ENCODE measurements around the gene GNPNAT1. TPM values are rescaled to one million over a fixed set of nuclear protein-coding genes. Genes with fewer than 3 reads are reported as not detected.
"Not testable (repeated sequence)": the region's sequence is repeated elsewhere in the genome, so short reads cannot be mapped to it uniquely, and the experiment has no call there.

The GNPNAT1 gene
- polyA plus RNA-seq, 3 donors from 2014 or later, result 2.4 to 11.2 (median 6.5) TPM

DNA sequence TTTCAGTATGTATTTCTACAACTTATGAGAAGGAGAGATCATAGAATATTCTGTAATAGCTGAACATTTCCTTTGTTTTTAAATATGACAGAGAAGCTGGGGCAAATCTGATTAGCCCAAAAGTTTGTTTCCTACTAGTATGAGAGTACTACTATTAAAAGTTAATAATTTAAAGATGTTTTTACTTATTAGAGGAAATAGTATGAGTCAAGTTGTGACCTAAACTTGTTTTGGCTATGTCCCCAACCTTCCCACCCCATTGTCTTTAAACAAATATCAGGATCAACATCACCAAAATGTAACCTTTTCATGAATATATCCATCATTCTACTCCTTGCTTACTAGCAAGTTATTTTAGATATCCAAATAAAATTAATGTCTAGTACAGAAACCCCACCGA, 10.5 kb downstream of the GNPNAT1 start:
- H3K27ac Mint-ChIP-seq, result peak overlapping the region in 2 of 6 donors; percentile 32 to 69

DNA sequence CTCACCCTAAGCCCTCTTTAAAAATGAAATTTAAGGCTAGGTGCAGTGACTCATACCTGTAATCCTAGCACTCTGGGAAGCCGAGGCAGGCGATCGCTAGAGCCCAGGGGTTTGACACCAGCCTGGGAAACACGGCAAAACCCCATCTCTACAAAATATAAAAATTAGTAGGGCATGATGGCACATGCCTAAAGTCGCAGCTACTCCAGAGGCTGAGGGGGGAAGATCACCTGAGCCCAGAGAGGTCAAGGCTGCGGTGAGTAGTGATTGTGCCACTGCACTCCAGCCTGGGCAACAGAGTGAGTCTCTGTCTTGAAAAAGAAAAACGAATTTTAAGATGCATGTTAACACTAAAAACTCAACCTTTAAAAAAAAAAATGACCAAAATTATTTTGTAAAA, 12.7 kb downstream of the GNPNAT1 start:
- Mint-ChIP-seq H3K9me3 (no peaks in the 10 kb centered on the region), H3K4me1 (no peaks in the 10 kb centered on the region), H3K27me3 (ENCODE audit: low read depth in 3 of 3) (peaks cover 0 to 2% (median 0%) of the 10 kb centered on the region in 3 donors), H3K36me3 (peaks cover 4 to 13% (median 6%) of the 10 kb centered on the region in 3 donors), H3K27ac (no peak overlapping the region), H3K4me3 (no peak overlapping the region)
- no peak for DNase-seq

More for the DNA sequence above, 10.5 kb downstream of the GNPNAT1 start:
- Mint-ChIP-seq H3K36me3 (peaks cover 0 to 8% (median 4%) of the 10 kb centered on the region in 3 donors), H3K27me3 (ENCODE audit: low read depth in 3 of 3) (no peaks in the 10 kb centered on the region), H3K4me1 (no peaks in the 10 kb centered on the region), H3K9me3 (no peaks in the 10 kb centered on the region), H3K4me3 (no peak overlapping the region)
- no peak for DNase-seq

DNA sequence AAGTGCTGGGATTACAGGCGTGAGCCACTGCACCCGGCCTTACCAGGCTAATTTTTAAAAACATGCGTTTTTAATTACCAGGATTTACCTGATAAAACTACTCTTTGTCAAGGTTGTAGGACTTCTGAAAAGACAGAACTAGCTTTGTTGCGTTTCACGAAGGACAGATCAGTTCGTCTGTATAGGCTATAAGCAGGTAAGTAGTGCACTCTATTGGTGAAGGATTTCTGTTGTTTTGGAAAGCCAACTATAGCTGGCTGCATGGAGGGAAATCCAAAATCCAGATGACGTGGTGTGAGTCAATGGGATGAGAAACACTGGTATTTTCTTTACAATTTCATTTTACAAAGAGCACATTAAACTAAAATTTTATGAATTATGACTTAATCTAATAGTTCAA, 14.6 kb downstream of the GNPNAT1 start:
- Mint-ChIP-seq H3K4me3 (no peak overlapping the region), H3K27ac (no peak overlapping the region), H3K9me3 (no peaks in the 10 kb centered on the region), H3K36me3 (peaks cover 9 to 18% (median 10%) of the 10 kb centered on the region in 3 donors), H3K4me1 (no peaks in the 10 kb centered on the region), H3K27me3 (ENCODE audit: low read depth in 3 of 3) (peaks cover 0 to 2% (median 0%) of the 10 kb centered on the region in 3 donors)
- DNase-seq, result no peak

DNA sequence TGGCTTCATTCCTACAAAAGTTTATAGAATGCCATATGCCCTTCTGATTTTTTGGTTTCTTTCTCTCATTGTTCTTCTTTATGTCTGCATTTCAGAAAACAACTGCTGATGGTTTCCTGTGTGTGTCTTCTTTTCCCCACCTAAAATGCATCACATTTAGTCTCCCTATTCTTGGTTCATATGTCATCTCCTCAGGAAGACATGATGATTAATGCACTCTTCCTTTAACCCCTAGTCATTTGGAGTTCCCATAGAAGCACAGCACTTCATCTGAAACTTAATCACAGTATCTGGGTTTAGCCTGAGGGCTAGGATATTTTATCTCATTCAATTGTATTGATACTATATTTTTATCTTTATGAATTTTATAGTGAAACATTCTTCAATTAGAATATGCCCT, 21.5 kb downstream of the GNPNAT1 start:
- H3K4me3 Mint-ChIP-seq, result no peak overlapping the region
- no peaks in the 10 kb centered on the region for H3K27me3 Mint-ChIP-seq (ENCODE audit: low read depth in 3 of 3)
- H3K4me1 Mint-ChIP-seq, result peaks cover 0 to 2% of the 10 kb centered on the region in 2 donors
- DNase-seq, result no peak
- H3K9me3 Mint-ChIP-seq, result no peaks in the 10 kb centered on the region
- peaks cover 31 to 40% (median 31%) of the 10 kb centered on the region in 3 donors for H3K36me3 Mint-ChIP-seq
- H3K27ac Mint-ChIP-seq, result peak overlapping the region in 1 of 6 donors; percentile 51

DNA sequence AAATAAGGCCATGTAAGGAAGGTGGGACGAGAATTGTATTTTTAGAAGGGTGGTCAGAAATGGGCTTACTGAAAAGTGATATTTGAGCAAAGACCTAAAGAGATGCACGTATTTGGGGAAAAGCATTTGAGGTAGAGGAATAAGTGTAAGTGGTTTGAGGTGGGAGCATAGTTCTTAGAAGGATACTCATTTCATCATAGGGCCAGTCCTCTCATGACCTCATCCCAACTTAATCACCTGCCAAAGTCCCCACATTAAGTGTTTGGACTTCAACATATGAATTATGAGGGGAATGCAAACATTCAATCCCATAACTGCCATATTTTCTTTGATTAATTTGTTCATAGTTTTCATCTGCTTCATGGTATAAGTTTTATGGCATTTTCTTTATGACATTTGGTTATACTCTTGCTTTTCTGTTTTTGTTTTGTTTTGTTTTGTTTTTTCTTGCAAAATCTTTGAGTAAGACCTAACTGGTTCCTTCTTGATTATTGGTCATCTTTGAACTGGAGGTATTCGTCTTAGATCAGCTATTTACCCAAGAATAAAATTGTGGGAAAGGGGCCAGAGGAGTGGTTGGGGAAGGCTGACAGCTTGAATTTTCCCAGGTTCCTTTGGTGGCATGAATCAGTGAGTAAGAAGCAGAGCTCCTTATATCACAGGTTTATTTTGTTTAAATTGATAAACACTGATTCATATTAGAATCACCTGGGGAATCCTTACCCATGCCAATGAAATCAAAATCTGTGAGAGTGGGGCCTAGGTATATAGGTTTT, 24.2 kb downstream of the GNPNAT1 start:
- Mint-ChIP-seq H3K36me3 (peaks cover 32 to 40% (median 38%) of the 10 kb centered on the region in 3 donors), H3K27me3 (ENCODE audit: low read depth in 3 of 3) (no peaks in the 10 kb centered on the region), H3K4me3 (no peak overlapping the region), H3K4me1 (peaks cover 14 to 22% of the 10 kb centered on the region in 2 donors), H3K9me3 (no peaks in the 10 kb centered on the region), H3K27ac (peak overlapping the region in 1 of 6 donors; percentile 43)
- no peak for DNase-seq

DNA sequence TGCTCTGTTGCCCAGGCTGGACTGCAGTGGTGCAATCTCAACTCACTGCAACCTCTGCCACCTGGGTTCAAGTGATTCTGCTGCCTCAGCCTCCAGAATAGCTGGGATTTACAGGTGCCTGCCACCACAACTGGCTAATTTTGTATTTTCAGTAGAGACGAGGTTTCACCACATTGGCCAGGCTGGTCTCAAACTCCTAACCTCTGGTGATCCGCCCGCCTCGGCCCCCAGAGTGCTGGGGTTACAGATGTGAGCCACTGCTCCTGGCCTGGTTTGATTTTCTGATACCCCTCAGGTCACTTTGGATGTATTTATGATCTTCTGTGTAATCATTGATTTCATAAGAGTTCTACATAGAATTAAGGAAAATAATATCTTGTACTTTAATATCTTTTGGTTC, 28.5 kb downstream of the GNPNAT1 start:
- H3K27ac Mint-ChIP-seq, result peak overlapping the region; percentile 77 to 91 (median 80)
- H3K27me3 Mint-ChIP-seq (ENCODE audit: low read depth in 3 of 3); DNase-seq; H3K9me3 Mint-ChIP-seq: not testable (repeated sequence)
- peak overlapping the region; percentile 8 to 89 (median 63) for H3K4me3 Mint-ChIP-seq
- H3K36me3 Mint-ChIP-seq, result peaks cover 15 to 18% (median 17%) of the 10 kb centered on the region in 3 donors
- H3K4me1 Mint-ChIP-seq, result peaks cover 14 to 24% of the 10 kb centered on the region in 2 donors

DNA sequence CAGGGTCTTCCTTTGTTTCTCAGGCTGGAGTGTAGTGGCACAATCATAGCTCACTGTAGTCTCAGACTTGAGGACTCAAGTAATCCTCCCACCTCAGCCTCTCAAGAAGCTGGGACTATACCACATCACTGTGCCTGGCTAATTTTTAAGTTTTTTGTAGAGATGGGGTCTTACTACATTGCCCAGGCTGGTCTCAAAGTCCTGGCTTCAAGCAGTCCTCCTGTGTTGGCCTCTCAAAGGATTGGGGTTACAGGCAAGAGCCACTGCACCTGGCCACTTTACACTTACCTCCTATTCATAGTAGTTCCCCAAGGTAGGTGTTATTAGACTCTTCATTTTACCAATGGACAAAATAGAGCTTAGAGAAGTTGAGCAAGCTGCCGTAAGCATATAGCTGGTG, 32.3 kb downstream of the GNPNAT1 start:
- H3K9me3 Mint-ChIP-seq, result no peaks in the 10 kb centered on the region
- no peak overlapping the region for H3K27ac Mint-ChIP-seq
- peaks cover 8 to 15% (median 9%) of the 10 kb centered on the region in 3 donors for H3K36me3 Mint-ChIP-seq
- no peak overlapping the region for H3K4me3 Mint-ChIP-seq
- no peak for DNase-seq
- peaks cover 12 to 20% of the 10 kb centered on the region in 2 donors for H3K4me1 Mint-ChIP-seq
- H3K27me3 Mint-ChIP-seq (ENCODE audit: low read depth in 3 of 3), result no peaks in the 10 kb centered on the region

DNA sequence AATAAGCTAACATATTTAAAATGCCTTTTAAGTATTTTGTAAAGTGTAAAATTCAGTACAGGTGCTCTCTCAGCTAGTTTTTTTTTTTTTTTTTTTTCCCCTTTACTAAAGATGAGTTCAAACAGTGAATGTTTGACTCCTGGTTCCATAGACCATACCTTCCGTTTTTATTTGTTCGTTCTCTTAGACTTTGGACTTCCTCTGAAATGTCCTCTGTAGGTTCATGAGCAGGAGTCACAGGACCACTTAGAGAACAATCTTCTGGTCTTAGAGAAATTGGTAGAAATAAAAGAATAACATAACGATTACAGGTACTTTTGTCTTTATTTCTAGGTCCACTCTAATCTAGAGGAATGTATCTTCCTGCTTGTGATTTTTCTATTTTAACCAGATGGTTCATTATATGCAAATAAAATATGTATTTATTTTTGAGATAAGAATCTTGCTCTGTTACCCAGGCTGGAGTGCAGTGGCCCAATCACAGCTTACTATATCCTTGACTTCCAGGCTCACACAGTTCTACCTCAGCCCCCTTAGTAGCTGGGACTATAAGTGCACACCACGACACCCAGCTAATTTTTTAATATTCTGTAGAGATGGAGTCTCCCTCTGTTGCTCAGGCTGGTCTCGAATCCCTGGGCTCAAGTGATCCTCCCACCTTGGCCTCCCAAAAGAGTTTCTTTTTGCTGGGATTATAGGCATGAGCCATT, 35.6 kb downstream of the GNPNAT1 start:
- H3K27me3 Mint-ChIP-seq (ENCODE audit: low read depth in 3 of 3), result no peaks in the 10 kb centered on the region
- H3K27ac Mint-ChIP-seq, result no peak overlapping the region
- H3K4me3 Mint-ChIP-seq, result no peak overlapping the region
- H3K36me3 Mint-ChIP-seq, result peaks cover 4 to 7% (median 5%) of the 10 kb centered on the region in 3 donors
- no peaks in the 10 kb centered on the region for H3K4me1 Mint-ChIP-seq
- no peaks in the 10 kb centered on the region for H3K9me3 Mint-ChIP-seq
- no peak for DNase-seq

DNA sequence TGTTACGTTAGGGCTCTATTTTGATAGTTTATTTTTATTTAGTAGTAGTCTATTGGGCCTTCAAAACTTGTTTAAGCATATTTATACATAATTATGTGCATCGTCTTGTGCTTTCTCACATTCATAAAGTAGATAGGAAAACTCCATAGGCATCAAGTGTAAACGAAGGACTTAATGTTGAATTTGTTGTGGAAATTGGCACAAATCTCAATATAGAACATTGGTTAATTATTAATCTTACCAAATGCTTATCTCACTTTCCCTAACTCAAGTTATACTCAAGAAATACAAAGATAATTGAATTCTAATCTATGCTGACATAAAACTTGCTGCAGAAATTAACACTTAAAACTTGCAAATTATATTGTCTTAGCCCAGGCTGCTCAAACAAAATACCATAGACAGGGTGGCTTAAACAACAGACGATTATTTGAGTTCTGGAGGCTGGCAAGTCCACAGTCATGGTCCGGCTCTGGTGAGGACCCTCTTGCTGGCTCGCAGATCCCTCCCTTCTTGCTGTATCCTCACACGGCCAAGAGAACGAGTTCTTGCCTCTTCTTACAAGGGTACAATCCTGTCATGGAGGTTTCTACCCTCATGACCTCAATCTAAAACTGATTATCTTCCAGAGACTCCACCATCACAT, 42.6 kb downstream of the GNPNAT1 start:
- Mint-ChIP-seq H3K9me3 (no peaks in the 10 kb centered on the region), H3K27me3 (ENCODE audit: low read depth in 3 of 3) (no peaks in the 10 kb centered on the region), H3K4me1 (peaks cover 8 to 9% of the 10 kb centered on the region in 2 donors), H3K27ac (peak overlapping the region in 2 of 6 donors; percentile 6 to 29), H3K36me3 (peaks cover 7 to 33% (median 23%) of the 10 kb centered on the region in 3 donors), H3K4me3 (no peak overlapping the region)
- no peak for DNase-seq

DNA sequence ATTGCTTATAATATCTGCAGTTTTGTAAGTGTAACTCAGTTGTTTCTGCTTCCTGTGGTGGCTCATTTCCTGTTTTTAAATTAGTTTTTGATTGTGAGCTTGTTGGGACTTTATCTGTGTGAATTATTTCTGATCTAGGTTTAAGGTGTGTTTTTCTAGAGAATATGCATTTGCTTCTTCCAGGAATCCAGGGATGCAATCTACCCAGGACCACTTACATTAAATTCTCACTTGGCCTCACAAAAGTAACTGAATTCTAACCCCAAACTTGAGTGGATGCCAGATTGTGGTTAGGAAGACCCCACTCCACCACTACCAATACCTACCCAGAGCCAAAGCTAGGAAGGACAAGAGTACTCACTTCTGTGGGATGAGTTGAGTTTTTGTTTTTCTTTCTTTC, 49.5 kb downstream of the GNPNAT1 start:
- peak in 2 of 3 donors; percentile 5 to 8 for DNase-seq
- peak overlapping the region; percentile 62 to 85 (median 75) for H3K4me3 Mint-ChIP-seq
- H3K9me3 Mint-ChIP-seq, result no peaks in the 10 kb centered on the region
- peak overlapping the region; percentile 86 to 94 (median 92) for H3K27ac Mint-ChIP-seq
- H3K36me3 Mint-ChIP-seq, result peaks cover 9 to 21% (median 18%) of the 10 kb centered on the region in 3 donors
- peaks cover 42 to 67% of the 10 kb centered on the region in 2 donors for H3K4me1 Mint-ChIP-seq
- H3K27me3 Mint-ChIP-seq (ENCODE audit: low read depth in 3 of 3), result no peaks in the 10 kb centered on the region

DNA sequence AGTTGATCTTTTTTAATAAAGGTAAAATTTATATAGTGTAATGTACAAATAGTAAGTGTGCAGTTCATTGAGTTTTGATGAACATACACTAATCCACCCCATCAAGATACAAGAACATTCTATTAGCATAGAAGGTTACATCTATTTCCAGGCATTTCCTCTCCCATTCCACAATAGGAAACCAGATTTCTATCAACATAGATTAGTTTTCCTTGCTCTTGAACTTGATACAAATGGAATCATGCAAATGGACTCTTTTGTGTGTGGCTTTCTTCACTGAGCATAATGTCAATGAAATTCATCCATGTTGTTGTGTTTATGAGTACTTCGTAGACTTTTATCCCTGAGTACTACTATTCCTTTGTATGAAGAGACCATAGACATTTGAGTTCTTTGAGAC, 50.7 kb downstream of the GNPNAT1 start:
- peaks cover 3 to 18% (median 13%) of the 10 kb centered on the region in 3 donors for H3K36me3 Mint-ChIP-seq
- H3K9me3 Mint-ChIP-seq, result no peaks in the 10 kb centered on the region
- no peak overlapping the region for H3K4me3 Mint-ChIP-seq
- DNase-seq, result no peak
- H3K27ac Mint-ChIP-seq, result peak overlapping the region; percentile 59 to 92 (median 76)
- peaks cover 46 to 78% of the 10 kb centered on the region in 2 donors for H3K4me1 Mint-ChIP-seq
- no peaks in the 10 kb centered on the region for H3K27me3 Mint-ChIP-seq (ENCODE audit: low read depth in 3 of 3)

DNA sequence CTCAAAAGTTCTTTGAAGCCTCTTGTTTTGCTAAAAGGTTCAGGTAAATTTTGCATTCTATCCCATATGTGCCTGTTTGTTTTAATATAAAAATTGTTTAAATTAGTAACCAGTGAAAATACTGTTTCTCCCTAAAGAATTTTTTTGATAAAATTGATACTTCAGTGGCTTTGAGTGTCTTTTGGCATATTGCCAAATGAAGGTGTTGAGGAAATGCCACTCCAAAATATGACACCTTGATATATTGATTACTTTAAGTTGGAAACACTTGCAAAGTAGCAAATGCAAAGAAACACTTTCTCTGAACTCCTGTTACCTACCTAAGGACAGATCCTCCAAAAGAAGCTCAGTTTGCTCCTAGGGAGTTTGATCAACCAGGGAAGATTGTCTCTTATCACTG, 53.0 kb downstream of the GNPNAT1 start:
- H3K4me1 Mint-ChIP-seq, result peaks cover 44 to 87% of the 10 kb centered on the region in 2 donors
- H3K9me3 Mint-ChIP-seq, result no peaks in the 10 kb centered on the region
- H3K27ac Mint-ChIP-seq, result peak overlapping the region in 4 of 6 donors; percentile 13 to 84 (median 67)
- peaks cover 6 to 22% (median 14%) of the 10 kb centered on the region in 3 donors for H3K36me3 Mint-ChIP-seq
- H3K4me3 Mint-ChIP-seq, result no peak overlapping the region
- H3K27me3 Mint-ChIP-seq (ENCODE audit: low read depth in 3 of 3), result no peaks in the 10 kb centered on the region
- DNase-seq, result no peak

DNA sequence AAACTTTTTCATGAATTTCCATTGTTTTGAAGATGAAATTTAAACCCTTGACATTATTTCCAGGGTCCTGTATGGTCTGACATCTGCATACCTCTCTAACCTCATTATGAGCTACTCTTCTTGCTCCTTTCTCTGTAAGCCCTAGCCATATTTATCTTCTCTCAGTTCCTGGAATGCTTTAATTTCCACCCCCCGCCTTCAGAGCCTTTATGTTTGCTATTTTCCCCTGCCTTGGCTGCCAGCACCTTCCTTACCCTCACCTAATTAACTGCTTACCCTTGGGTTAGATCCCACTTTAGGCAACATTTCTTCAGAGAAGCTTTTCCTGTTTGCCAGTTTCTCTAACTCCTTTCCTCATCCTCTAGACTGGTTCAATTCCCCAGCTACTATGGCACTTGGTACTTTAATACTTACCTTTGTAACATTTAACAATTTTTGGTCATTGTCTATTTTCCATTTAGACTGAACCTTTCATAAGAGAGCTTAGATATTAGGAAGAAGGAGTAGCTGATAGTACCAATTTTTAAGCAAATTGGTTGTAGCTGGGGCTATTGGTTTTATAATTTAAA, 55.4 kb downstream of the GNPNAT1 start:
- no peak for DNase-seq
- Mint-ChIP-seq H3K4me1 (peaks cover 37 to 83% of the 10 kb centered on the region in 2 donors), H3K36me3 (peaks cover 12 to 20% (median 19%) of the 10 kb centered on the region in 3 donors), H3K27me3 (ENCODE audit: low read depth in 3 of 3) (no peaks in the 10 kb centered on the region), H3K27ac (peak overlapping the region; percentile 18 to 68 (median 35)), H3K4me3 (no peak overlapping the region), H3K9me3 (no peaks in the 10 kb centered on the region)
